Subcutaneous adipose tissue (tissue), 4 donors: ENCODE results near the gene ADRB2. TPM values are rescaled to one million over a fixed set of nuclear protein-coding genes. Genes with fewer than 3 reads are reported as not detected.

Experiments used
- total RNA-seq, 4 donors: library from RNA; depleted of rRNA; stranded (reverse); fragments of >200 nt; gene quantifications; one replicate each; pipeline ENCODE4 v1.1.0, GENCODE V29; 2016
- TF ChIP-seq, protein P1 (sequence below): fragments of 450-650 bp; IDR thresholded peaks from one replicate; pipeline ENCODE4 v1.5.1; 2016; ENCODE audit warnings: low read depth, mild to moderate bottlenecking, control low read depth, antibody characterized with exemption, moderate library complexity

Gene ADRB2
- 10 to 100 TPM; 23.1 to 60.0 (median 38.9) TPM for total RNA-seq

- TF ChIP-seq, protein P1, sequence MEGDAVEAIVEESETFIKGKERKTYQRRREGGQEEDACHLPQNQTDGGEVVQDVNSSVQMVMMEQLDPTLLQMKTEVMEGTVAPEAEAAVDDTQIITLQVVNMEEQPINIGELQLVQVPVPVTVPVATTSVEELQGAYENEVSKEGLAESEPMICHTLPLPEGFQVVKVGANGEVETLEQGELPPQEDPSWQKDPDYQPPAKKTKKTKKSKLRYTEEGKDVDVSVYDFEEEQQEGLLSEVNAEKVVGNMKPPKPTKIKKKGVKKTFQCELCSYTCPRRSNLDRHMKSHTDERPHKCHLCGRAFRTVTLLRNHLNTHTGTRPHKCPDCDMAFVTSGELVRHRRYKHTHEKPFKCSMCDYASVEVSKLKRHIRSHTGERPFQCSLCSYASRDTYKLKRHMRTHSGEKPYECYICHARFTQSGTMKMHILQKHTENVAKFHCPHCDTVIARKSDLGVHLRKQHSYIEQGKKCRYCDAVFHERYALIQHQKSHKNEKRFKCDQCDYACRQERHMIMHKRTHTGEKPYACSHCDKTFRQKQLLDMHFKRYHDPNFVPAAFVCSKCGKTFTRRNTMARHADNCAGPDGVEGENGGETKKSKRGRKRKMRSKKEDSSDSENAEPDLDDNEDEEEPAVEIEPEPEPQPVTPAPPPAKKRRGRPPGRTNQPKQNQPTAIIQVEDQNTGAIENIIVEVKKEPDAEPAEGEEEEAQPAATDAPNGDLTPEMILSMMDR: no peak
Observed at GRCh38 chr5:148826053-148826738, at the start of gene ADRB2. Gene ADRB2, plus strand, starts transcription at chr5:148826611. Its CDS starts 221 bp downstream, at chr5:148826832.

- TF ChIP-seq, protein P1: no peak
Observed at GRCh38 chr5:148776780-148777179, 49.6 kb upstream of the ADRB2 start.

DNA sequence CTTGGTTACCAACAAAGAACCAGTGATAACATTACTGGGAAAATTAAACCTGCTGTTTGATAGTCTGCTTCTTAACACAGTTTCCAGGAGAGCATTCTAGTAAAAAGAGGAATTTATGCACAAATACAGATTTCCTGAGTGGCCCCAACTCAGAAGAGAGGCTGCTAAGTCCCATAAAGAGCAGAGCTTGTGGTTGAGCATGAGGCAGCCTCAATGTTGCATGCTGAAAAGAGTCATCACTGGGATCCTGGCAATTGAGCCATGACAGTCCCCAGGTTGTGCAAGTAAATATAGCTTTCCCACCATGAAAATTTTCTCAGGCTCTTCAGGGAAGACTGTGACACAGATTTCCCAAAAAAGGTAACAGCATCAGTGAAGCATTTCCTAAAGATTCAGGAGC lies 47.5 kb upstream of the ADRB2 start:
- TF ChIP-seq, protein P1: no peak

DNA sequence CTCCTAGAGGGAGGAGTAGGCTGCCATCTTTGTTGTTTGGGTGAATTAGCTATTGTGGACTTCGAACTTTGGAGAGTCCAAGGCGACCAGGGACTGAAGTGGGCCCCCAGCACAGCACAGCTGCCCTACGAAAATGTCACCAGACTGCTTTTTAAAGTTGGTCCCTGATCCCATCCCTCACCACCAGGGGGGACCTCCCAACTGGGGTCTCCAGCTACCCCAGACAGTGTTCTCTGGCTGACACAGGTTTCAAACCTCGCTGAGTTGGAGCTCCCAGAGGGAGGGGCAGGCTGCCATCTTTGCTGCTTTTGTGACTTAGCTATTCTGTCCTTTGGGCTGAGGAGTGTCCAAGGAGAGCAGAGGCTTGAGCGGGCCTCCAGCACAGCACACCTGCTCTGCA lies 45.7 kb upstream of the ADRB2 start:
- TF ChIP-seq, protein P1: no peak

GRCh38 chr5:148781766-148782165 lies 44.6 kb upstream of the ADRB2 start:
- TF ChIP-seq, protein P1: no peak

DNA sequence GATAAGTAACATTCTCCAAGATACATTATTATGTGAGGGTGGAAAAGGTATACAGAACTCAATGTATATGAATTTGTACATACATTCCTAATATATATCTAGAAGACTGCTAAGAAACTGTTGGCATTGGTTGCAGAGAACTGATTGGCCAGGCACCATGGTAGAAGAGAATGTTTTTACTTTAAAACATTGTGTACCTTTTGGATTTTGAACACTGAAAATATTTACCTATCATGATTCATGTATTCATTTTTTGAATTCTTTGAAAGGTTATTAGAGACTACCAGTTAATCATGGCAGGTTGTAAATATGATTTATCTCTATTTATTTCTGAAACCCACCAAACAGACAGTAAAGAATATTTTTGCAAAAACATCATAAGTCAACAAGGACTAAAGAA lies 41.2 kb upstream of the ADRB2 start:
- TF ChIP-seq, protein P1: no peak

GRCh38 chr5:148786456-148786855 lies 40.0 kb upstream of the ADRB2 start:
- TF ChIP-seq, protein P1: no peak
